Stimulated activated naive CD8-positive, alpha-beta T cell treated with anti-CD3 and anti-CD28 coated beads, Interleukin-15, amount 100 ng/mL, for 72 hours (primary cell): Measurements from ENCODE around the gene SLC25A53.
"Not testable (repeated sequence)": the region's sequence is repeated elsewhere in the genome, so short reads cannot be mapped to it uniquely, and the experiment has no call there.

Source experiments
- ATAC-seq: fragments of 150-1000 bp; cut with Tn5 transposase; 2 replicates; pipeline ENCODE4 v1.10.0; 2021; ENCODE audit warnings: mild to moderate bottlenecking, moderate library complexity
- DNase-seq, 2 donors: peaks; one replicate each; pipeline ENCODE4 v3.0.0; 2021 to 2022
- H3K27ac Mint-ChIP-seq, 2 donors: one replicate each; pipeline ENCODE4 v1.8.0; 2022; ENCODE audit warnings: mild to moderate bottlenecking in 2 of 2, mixed read lengths in 2 of 2, moderate library complexity in 2 of 2
- H3K27me3 Mint-ChIP-seq: one replicate; pipeline ENCODE4 v1.8.0; 2022; ENCODE audit warnings: mixed read lengths
- H3K4me1 Mint-ChIP-seq: one replicate; pipeline ENCODE4 v1.8.0; 2022; ENCODE audit warnings: mild to moderate bottlenecking, mixed read lengths
- H3K4me3 Mint-ChIP-seq, 2 donors: one replicate each; pipeline ENCODE4 v1.8.0; 2022; ENCODE audit warnings: mild to moderate bottlenecking in 2 of 2, mixed read lengths in 2 of 2, moderate library complexity in 1 of 2
- H3K9me3 Mint-ChIP-seq, 2 donors: one replicate each; pipeline ENCODE4 v1.8.0; 2022; ENCODE audit warnings: mixed read lengths in 2 of 2

Gene SLC25A53

DNA sequence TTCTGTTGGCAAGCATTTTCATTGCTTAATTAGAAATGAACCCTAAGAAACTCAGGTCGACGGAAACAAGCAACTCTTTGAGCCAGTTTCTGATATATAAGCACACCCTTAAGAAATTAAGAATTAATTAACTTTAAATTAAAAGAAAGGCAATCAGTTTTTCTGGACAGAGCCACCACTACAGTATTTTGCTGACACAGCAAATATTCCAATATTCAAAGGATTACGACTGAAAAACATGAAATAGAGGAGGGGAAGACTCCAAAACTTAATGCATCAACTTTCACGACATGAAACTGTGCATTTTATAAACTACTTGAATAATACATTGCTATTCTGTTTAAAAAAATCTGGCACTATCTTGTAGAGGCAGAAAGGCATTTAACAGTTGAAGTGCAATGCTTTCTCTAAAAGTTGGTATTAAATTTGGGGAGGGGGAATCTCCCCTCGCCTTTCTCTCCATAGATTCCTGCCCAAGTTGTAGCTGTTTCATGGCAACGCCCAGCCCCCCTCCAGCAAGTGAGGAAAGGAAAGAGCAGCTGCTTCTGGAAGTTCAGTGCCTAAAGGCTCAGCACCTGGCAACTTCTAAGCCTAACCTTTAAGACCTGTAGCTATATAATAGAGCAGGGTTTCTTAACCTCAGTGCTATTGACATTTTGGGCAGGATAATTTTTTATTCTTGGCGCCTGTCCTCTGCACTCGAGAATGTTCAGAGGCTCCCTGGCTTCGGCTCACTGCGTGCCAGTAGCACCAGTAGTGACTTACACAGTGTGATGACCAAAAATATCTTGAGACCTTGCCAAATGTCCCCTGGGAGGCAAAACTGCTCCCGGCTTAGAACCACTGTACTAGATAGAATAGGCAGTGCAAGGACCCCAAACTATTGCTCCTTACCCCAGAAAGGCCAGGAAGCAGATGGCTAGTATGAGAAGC is 51.2 kb downstream of the SLC25A53 start:
- ATAC-seq (no peak), DNase-seq (no peak)
- no peak overlapping the region for H3K27ac Mint-ChIP-seq
- no peaks in the 10 kb centered on the region for H3K27me3 Mint-ChIP-seq
- no peaks in the 10 kb centered on the region for H3K9me3 Mint-ChIP-seq
- no peak overlapping the region for H3K4me3 Mint-ChIP-seq
- H3K4me1 Mint-ChIP-seq, result peaks cover 15% of the 10 kb centered on the region

- Mint-ChIP-seq H3K27me3 (no peaks in the 10 kb centered on the region), H3K9me3 (no peaks in the 10 kb centered on the region), H3K4me1 (peaks cover 9% of the 10 kb centered on the region), H3K4me3 (no peak overlapping the region), H3K27ac (no peak overlapping the region)
- DNase-seq, result no peak
- ATAC-seq, result no peak
Observed at GRCh38 chrX:104104676-104105075, 52.1 kb downstream of the SLC25A53 start.

DNA sequence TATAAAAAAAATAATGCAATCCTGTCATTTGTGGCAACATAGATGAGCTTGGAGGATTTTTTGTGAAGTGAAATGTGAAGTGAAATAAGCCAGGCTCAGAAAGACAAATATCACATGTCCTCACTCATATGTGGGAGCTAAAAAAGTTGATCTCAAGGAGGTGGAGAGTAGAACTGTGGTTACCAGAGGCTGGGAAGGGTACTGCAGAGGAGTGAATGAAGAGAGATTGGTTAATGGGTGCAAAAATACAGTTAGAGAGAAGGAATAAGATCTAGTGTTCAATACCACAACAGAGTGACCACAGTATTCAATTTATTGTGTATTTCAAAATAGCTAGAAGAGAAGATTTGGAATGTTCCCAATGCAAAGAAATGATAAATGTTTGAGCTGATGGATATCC is 57.9 kb downstream of the SLC25A53 start:
- no peak overlapping the region for H3K27ac Mint-ChIP-seq
- no peak for ATAC-seq
- H3K27me3 Mint-ChIP-seq, result peaks cover 7% of the 10 kb centered on the region
- no peak overlapping the region for H3K4me3 Mint-ChIP-seq
- H3K4me1 Mint-ChIP-seq, result peaks cover 4% of the 10 kb centered on the region
- DNase-seq, result no peak
- H3K9me3 Mint-ChIP-seq, result no peaks in the 10 kb centered on the region

DNA sequence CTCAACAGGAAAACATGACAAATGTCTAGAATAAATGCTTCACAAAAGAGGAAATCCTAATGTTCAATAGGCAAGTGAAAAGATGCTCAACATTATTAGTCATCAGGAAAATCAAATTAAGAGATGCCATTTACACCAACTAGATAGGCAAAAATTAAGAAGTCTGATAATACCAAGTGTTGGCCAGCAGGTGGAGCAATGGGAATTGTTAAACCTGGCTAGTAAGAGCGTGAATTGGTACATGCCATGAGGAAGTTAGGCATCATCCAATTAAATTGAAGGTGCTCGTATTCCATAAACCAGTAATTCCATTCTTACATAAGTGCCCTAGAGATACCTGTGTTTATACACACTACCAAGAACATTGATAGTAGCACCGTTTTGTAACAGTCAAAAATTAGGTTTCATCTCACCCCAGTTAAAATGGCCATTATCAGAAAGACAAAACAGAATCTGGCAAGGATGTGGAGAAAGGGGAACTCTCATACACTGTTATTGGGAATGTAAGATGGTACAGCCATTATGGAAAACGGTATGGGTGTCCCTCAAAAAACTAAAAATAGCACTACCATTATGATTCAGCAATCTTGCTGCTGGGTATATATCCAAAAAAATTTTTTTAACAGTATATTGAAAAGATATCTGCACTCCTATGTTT is 58.5 kb downstream of the SLC25A53 start:
- DNase-seq (peak in 1 of 2 donors; percentile 19), ATAC-seq (no peak)
- H3K27me3 Mint-ChIP-seq, result peaks cover 7% of the 10 kb centered on the region
- H3K27ac Mint-ChIP-seq, result no peak overlapping the region
- H3K4me3 Mint-ChIP-seq, result peak overlapping the region in 1 of 2 donors; percentile 15
- peaks cover 4% of the 10 kb centered on the region for H3K4me1 Mint-ChIP-seq
- H3K9me3 Mint-ChIP-seq, result no peaks in the 10 kb centered on the region

DNA sequence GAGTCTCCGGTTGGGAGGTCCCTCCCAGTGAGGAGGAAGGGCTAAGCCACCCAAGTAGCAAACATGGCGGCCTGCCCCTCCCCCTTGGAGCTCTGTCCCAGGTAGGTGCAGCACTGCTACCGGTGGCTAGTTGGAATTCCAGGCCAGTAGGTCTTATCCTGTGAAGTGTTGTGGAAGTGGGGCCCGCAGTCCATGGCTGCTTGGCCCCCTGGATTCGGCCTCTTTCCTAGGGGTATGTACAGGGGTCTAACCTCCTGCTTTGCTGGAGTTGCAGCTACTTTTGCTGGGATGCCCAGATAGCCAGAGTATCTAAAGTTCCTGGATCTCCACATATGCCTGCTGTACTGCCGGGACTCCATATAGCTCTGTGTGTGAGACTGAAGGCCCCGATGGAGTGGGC is 70.9 kb downstream of the SLC25A53 start:
- Mint-ChIP-seq H3K4me1 (no peaks in the 10 kb centered on the region), H3K27me3 (peaks cover 13% of the 10 kb centered on the region), H3K27ac (no peak overlapping the region), H3K9me3 (no peaks in the 10 kb centered on the region), H3K4me3 (no peak overlapping the region)
- ATAC-seq (no peak), DNase-seq (no peak)

GRCh38 chrX:104085477-104085876 is 71.3 kb downstream of the SLC25A53 start:
- H3K27me3 Mint-ChIP-seq, result peaks cover 13% of the 10 kb centered on the region
- no peak for ATAC-seq
- H3K9me3 Mint-ChIP-seq, result no peaks in the 10 kb centered on the region
- no peak overlapping the region for H3K4me3 Mint-ChIP-seq
- no peaks in the 10 kb centered on the region for H3K4me1 Mint-ChIP-seq
- no peak overlapping the region for H3K27ac Mint-ChIP-seq
- no peak for DNase-seq

DNA sequence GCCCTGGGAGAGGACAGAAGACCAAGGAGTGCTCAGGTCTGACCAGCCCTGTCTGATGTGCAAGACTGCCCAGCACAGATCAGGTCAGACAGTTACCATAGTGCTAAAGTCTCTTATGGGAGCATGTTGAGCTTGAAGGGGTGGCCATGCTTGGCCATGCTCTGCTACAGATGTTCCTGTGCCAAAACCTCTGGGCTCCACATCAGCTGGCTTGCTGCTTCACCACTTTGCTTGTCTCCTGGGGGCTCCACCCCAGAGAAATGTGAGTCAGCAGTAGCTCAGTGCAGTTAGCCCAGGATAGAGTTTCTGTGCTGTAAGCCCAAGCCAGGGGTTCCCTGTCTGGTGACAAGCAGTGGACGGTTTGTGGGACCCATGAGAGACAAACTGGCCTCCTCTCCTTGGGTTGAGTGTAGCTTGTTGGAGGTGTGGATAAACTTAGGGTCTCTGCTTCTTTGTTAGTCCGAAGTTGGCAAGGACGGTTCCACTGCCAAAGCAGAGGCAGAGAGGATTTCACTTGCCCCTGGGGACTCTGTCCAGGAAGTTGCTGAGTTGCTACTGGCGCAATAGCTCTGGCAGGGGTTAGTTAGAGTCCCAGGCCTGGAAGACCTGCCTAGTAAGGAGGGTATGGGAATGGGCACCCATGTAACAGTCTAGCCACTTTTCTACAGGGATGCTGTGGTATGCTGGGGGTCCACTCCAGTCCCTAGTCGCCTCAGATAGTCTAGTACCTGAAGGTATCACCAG is 72.1 kb downstream of the SLC25A53 start:
- ATAC-seq (no peak), DNase-seq (no peak)
- no peak overlapping the region for H3K27ac Mint-ChIP-seq
- no peaks in the 10 kb centered on the region for H3K4me1 Mint-ChIP-seq
- no peak overlapping the region for H3K4me3 Mint-ChIP-seq
- H3K27me3 Mint-ChIP-seq, result peaks cover 13% of the 10 kb centered on the region
- no peaks in the 10 kb centered on the region for H3K9me3 Mint-ChIP-seq

DNA sequence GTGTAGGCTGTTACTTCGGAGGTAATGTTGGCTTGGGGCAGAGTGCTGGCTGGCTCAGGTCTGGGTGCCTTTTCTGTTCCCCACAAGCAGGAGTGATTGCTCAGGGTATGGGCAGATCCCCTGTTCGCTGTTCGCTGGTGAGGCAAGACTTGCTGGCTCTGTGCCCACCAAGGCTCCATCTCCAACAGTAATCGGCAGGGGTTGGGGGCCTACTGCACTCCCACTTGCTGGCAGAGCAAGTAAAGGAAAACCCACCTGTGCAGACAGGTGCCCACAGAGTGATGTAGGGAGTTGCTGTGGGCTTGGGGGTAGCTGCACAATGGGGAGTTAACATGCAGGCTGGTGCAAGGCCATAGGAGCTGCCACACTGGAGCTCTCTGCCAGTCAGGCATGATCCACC is 72.7 kb downstream of the SLC25A53 start:
- no peaks in the 10 kb centered on the region for H3K4me1 Mint-ChIP-seq
- DNase-seq, result no peak
- H3K4me3 Mint-ChIP-seq, result no peak overlapping the region
- H3K9me3 Mint-ChIP-seq, result no peaks in the 10 kb centered on the region
- ATAC-seq, result no peak
- H3K27me3 Mint-ChIP-seq, result peaks cover 13% of the 10 kb centered on the region
- no peak overlapping the region for H3K27ac Mint-ChIP-seq

- not testable (repeated sequence) for H3K4me3 Mint-ChIP-seq, H3K9me3 Mint-ChIP-seq, DNase-seq, H3K27me3 Mint-ChIP-seq, ATAC-seq, H3K4me1 Mint-ChIP-seq, H3K27ac Mint-ChIP-seq
Observed at GRCh38 chrX:104077854-104078253, 79.0 kb downstream of the SLC25A53 start.

GRCh38 chrX:104075778-104076445 is 80.9 kb downstream of the SLC25A53 start, which contains the start of gene TMSB15C:
TSS of gene TMSB15C (minus strand) at chrX:104076236.
- not testable (repeated sequence) for DNase-seq, H3K4me1 Mint-ChIP-seq

DNA sequence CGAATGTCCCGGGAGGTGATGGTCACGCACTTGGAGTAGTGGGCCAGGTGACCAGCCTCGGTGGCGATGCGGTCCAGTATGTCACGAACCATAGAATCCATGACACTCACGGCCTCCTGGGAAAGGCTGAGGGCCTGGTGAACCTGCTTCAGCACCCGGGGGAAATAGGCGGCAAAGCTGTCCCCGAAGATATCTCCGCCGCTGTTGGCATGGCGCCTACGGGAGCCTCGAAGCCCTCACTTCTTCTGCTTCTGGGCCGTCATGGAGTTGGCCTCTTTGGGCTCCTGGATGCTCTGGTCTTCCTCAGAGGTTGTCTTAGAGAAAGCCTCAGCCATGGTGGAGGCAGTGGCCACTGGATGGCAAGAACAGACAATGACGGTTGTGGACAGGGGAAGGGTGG is 94.2 kb downstream of the SLC25A53 start:
- H3K9me3 Mint-ChIP-seq, H3K4me1 Mint-ChIP-seq, ATAC-seq, H3K27ac Mint-ChIP-seq, H3K27me3 Mint-ChIP-seq, DNase-seq, H3K4me3 Mint-ChIP-seq: not testable (repeated sequence)

More at GRCh38 chrX:104075778-104076445, 80.9 kb downstream of the SLC25A53 start, which contains the start of gene TMSB15C:
- not testable (repeated sequence) for H3K27me3 Mint-ChIP-seq, H3K9me3 Mint-ChIP-seq, H3K4me3 Mint-ChIP-seq, H3K27ac Mint-ChIP-seq
- ATAC-seq, result peak; percentile 99

DNA sequence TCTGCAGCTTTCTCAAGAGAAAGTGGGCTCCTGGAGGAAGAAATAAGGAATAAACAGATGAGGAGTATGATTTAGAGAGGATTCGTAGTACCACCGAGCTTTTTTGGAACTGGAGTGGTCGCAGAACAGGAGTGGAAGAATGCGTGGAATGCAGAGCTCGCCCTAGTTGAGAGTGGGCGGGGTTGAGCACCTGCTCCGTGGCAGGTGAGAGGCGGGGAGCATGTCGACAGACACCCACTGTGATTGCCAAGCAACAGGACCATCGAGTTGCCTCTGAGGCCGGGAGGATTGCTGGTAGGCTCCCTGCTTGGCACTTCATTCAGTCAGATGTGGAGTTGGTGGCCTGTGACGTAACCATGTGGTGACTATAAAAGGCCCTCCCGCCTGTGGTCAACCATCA is 101.9 kb downstream of the SLC25A53 start:
- not testable (repeated sequence) for H3K27ac Mint-ChIP-seq, ATAC-seq, DNase-seq, H3K27me3 Mint-ChIP-seq, H3K9me3 Mint-ChIP-seq, H3K4me1 Mint-ChIP-seq, H3K4me3 Mint-ChIP-seq
